ENCODE data around the gene OR1Q1.
"Not testable (repeated sequence)": the region's sequence is repeated elsewhere in the genome, so short reads cannot be mapped to it uniquely, and the experiment has no call there.

OR1Q1 gene

GRCh38 chr9:122614362-122614761 lies at the start of gene OR1Q1:
TSS of gene OR1Q1 (plus strand) at chr9:122614738. CDS start at chr9:122614738, 0 bp downstream.
- no peak for DNase-seq

GRCh38 chr9:122567901-122568300 lies 46.6 kb upstream of the OR1Q1 start:
- DNase-seq: no peak

DNA sequence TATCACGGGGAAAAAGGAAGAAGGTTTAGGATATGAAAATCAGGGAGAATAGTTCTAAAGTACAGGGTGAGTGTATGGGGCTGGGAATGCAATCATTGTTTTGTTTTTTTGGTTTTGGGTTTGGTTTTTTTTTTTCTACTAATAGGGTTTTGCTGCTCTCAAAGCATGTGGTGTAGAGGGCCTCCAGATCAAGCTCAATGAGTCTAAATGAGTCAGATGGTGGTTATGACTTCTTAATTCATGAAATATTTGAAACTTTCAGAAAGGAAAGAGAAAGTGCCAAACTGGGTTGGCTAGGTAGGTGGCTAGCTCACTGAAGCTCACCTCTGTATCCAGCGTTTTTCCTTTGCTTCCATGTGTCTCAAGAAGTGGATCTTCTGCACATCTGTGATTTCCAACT lies 42.1 kb upstream of the OR1Q1 start:
- no peak for DNase-seq

GRCh38 chr9:122579874-122580273 lies 34.7 kb upstream of the OR1Q1 start:
- no peak for DNase-seq

GRCh38 chr9:122580360-122580759 lies 34.2 kb upstream of the OR1Q1 start:
- no peak for DNase-seq

GRCh38 chr9:122583284-122583683 lies 31.3 kb upstream of the OR1Q1 start, which contains the start of gene OR1L8:
TSS of gene OR1L8 (minus strand) at chr9:122583384. CDS start at chr9:122568477, 14,907 bp downstream.
- DNase-seq: not testable (repeated sequence)

GRCh38 chr9:122605691-122606090 lies 8.8 kb upstream of the OR1Q1 start:
- no peak for DNase-seq

DNA sequence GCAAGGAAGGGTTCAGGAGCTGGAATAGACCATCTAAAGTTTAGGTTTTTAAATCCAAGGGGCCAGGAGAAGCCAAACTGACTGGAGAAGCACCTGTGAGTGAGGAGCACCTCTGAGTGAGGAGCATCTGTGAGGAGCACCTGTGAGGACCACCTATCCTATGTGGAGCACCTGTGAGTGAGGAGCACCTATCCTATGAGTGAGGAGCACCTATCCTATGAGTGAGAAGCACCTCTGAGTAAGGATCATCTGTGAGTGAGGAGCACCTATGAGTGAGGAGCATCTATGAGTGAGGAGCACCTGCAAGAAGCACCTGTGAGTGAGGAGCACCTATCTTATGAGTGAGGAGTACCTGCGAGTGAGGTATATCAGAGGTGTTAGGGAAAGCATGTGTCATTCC lies 8.0 kb upstream of the OR1Q1 start:
- no peak for DNase-seq

DNA sequence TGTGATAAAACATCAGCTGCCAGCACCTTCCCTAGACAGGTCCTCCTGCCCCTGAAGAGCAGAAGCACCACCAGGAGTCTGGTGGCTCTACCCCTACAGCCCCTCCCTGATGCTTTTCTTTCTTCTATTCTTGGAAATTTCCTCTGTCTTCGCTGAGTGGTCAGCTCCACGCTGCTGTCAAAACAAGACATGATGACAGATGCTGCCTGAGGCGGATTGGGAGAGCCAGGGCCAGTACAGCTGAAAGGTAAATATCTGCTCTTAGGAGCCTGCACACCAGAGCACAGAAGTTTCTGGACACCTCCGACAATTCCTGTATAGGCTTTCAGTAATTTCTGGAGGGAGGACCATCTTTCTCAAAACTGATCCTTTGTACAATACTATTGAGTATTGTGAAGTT lies 4.7 kb upstream of the OR1Q1 start:
- DNase-seq: no peak

DNA sequence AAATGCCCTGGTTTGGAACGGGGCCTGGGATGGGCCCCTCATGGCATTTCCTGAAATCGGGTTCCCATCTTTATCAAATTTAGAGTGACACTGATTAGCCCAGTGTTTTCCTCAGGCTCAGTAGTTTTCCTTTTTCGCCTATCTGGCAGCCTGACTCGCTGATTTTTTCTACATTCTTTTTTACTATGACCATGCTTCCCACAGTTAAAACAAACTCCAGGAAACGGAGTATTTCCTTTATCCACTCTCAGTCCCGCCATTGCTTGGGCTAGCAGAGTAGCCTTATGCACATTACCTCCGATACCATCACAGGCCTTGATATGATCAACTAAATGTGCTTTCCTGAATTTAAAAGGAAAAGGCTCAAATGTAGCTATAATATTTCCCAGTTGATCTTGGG lies 5.5 kb downstream of the OR1Q1 start:
- no peak for DNase-seq

DNA sequence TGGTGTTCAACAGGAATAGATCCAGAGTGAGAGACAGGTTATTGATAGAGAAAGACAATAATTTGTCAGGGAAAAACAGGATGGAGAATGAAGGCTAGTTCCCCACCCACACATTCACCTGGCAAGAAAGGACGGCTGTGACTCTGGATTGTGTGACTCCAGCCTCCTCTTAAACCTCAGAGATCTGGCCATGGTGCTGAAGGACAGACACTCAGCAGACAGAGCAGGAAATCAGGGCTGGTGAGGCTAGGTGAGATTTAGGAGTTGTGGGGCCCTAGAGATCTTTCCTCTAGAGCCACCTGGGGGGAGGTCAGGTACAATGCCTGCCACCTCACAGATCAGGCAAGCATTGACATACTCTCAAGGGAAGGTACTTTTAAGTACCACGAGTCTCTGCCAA lies 27.7 kb downstream of the OR1Q1 start:
- no peak for DNase-seq

DNA sequence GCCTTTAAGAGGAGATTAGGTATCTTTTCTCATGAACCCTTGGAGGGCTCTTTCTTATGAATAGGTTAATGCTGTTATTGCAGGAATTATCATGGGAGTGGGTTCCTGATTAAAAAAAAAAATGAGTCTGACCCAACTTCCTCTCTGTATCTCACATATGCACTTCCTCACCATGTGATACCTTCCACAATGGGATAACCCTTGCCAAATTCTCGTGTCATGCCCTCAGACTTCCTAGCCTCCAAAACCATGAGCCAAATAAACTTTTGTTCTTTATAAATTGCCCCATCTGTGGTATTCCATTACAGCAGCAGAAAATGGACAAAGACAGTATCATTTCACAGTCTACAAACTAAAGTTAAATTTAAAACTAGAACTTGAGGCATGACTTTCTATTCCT lies 41.8 kb downstream of the OR1Q1 start:
- no peak for DNase-seq

DNA sequence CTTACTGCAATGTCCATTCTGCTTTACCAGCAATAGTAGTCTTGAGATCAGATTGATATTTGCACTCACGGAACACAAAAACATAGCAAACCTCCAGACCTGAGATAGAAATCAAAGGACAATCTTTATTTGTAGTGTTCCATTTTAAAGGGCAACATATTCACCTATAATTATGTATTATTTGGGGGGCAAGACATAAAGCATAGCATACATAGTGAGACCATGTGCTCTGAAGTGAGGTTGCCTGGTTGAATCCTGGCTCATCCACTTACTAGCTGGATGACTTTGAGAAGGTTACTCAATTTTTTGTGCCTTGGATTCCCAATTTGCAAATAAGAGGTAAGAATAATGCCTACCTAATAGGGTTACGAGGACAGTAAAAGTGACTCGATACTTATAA lies 43.0 kb downstream of the OR1Q1 start, which contains the start of gene OR1B1:
Gene OR1B1, minus strand, starts transcription at position 101 of the 400 bp plus-strand sequence.
- no peak for DNase-seq

GRCh38 chr9:122661416-122661815 lies 46.9 kb downstream of the OR1Q1 start, which contains the start of gene OR1L1:
TSS of gene OR1L1 (plus strand) at chr9:122661716. CDS start at chr9:122661716, 0 bp downstream.
- no peak for DNase-seq
